ENCODE data around the gene MVB12B. TPM values are rescaled to one million over a fixed set of nuclear protein-coding genes. Genes with fewer than 3 reads are reported as not detected.

MVB12B gene
- total and polyA plus RNA-seq, 2 of the 13 experiments (the other 11 are each of a cell fraction or from before 2014, with no cell fraction given): 12.1 to 30.1 TPM

DNA sequence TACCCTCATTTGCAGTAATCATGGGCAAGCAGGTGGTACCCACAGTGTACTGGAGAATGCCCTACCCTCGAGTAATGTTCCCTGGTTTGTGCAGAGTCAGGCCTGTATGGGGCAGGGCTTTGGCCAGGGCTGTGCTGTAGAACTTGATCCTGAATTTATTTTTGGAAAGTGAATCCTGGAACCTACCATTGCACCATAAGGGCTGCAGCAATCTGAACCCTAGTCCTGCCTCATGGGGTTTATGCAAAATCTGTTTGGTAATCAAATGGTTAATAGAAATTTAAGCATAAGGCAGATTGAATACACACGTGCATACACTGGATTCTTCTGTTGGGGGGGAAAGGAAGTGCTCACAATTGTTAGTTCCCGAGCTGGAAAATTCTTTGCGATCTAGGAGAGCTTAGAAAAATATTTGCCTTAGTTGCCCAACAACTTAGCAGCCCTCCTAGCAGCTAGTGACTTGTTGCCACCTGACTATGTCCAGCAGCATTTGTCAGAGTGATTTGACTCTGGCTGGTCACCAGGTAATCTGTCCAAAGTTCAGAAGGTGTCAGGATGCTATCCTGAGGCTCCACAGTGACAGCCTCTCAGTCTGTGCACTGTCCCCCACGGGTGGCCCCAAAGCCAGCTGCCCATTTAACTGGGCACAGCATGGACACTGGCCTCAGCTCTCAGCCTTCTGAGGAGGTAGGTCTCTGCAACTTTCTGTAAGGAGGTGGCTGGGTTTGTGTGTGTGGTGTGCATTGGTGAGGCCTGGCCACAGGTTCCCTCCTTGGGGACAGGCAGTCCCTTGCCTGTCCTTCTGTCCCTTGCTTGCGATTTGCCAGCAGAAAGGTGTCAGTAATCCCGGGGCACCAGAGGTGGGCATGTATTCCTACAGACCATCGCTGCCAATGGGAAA, 8.3 kb downstream of the MVB12B start (continued):
- TF ChIP-seq, protein P1, sequence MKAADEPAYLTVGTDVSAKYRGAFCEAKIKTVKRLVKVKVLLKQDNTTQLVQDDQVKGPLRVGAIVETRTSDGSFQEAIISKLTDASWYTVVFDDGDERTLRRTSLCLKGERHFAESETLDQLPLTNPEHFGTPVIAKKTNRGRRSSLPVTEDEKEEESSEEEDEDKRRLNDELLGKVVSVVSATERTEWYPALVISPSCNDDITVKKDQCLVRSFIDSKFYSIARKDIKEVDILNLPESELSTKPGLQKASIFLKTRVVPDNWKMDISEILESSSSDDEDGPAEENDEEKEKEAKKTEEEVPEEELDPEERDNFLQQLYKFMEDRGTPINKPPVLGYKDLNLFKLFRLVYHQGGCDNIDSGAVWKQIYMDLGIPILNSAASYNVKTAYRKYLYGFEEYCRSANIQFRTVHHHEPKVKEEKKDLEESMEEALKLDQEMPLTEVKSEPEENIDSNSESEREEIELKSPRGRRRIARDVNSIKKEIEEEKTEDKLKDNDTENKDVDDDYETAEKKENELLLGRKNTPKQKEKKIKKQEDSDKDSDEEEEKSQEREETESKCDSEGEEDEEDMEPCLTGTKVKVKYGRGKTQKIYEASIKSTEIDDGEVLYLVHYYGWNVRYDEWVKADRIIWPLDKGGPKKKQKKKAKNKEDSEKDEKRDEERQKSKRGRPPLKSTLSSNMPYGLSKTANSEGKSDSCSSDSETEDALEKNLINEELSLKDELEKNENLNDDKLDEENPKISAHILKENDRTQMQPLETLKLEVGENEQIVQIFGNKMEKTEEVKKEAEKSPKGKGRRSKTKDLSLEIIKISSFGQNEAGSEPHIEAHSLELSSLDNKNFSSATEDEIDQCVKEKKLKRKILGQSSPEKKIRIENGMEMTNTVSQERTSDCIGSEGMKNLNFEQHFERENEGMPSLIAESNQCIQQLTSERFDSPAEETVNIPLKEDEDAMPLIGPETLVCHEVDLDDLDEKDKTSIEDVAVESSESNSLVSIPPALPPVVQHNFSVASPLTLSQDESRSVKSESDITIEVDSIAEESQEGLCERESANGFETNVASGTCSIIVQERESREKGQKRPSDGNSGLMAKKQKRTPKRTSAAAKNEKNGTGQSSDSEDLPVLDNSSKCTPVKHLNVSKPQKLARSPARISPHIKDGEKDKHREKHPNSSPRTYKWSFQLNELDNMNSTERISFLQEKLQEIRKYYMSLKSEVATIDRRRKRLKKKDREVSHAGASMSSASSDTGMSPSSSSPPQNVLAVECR (CRISPR knock-in tag; IDR thresholded peaks at IDR 0.05; ENCODE audit: borderline replicate concordance): peak; percentile 57; the same call in 1 of the 2 replicates
- TF ChIP-seq TOPORS (CRISPR knock-in tag; IDR thresholded peaks at IDR 0.05) (no peak), AHR (CRISPR knock-in tag; IDR thresholded peaks at IDR 0.05) (no peak), NFRKB (IDR thresholded peaks at IDR 0.05) (no peak), POLR2AphosphoS5 (IDR thresholded peaks at IDR 0.05; ENCODE audit: low read depth, low read length) (peak; percentile 58), MTA1 (CRISPR knock-in tag; IDR thresholded peaks at IDR 0.05; ENCODE audit: borderline replicate concordance) (peak; percentile 31; the same call in 1 of the 2 replicates), ZNF83 (CRISPR knock-in tag; IDR thresholded peaks at IDR 0.05; ENCODE audit: borderline replicate concordance) (no peak), ZNF318 (CRISPR knock-in tag; IDR thresholded peaks at IDR 0.05) (no peak), ARNT (IDR thresholded peaks at IDR 0.05) (no peak)
- TF ChIP-seq, protein P2, sequence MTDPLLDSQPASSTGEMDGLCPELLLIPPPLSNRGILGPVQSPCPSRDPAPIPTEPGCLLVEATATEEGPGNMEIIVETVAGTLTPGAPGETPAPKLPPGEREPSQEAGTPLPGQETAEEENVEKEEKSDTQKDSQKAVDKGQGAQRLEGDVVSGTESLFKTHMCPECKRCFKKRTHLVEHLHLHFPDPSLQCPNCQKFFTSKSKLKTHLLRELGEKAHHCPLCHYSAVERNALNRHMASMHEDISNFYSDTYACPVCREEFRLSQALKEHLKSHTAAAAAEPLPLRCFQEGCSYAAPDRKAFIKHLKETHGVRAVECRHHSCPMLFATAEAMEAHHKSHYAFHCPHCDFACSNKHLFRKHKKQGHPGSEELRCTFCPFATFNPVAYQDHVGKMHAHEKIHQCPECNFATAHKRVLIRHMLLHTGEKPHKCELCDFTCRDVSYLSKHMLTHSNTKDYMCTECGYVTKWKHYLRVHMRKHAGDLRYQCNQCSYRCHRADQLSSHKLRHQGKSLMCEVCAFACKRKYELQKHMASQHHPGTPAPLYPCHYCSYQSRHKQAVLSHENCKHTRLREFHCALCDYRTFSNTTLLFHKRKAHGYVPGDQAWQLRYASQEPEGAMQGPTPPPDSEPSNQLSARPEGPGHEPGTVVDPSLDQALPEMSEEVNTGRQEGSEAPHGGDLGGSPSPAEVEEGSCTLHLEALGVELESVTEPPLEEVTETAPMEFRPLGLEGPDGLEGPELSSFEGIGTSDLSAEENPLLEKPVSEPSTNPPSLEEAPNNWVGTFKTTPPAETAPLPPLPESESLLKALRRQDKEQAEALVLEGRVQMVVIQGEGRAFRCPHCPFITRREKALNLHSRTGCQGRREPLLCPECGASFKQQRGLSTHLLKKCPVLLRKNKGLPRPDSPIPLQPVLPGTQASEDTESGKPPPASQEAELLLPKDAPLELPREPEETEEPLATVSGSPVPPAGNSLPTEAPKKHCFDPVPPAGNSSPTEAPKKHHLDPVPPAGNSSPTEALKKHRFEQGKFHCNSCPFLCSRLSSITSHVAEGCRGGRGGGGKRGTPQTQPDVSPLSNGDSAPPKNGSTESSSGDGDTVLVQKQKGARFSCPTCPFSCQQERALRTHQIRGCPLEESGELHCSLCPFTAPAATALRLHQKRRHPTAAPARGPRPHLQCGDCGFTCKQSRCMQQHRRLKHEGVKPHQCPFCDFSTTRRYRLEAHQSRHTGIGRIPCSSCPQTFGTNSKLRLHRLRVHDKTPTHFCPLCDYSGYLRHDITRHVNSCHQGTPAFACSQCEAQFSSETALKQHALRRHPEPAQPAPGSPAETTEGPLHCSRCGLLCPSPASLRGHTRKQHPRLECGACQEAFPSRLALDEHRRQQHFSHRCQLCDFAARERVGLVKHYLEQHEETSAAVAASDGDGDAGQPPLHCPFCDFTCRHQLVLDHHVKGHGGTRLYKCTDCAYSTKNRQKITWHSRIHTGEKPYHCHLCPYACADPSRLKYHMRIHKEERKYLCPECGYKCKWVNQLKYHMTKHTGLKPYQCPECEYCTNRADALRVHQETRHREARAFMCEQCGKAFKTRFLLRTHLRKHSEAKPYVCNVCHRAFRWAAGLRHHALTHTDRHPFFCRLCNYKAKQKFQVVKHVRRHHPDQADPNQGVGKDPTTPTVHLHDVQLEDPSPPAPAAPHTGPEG (CRISPR knock-in tag; IDR thresholded peaks at IDR 0.05): no peak
